ENCODE results near the gene NBPF14.
"Not testable (repeated sequence)": the region's sequence is repeated elsewhere in the genome, so short reads cannot be mapped to it uniquely, and the experiment has no call there.

The NBPF14 gene

GRCh38 chr1:148595911-148596310 is at the start of gene NBPF14:
TSS of gene NBPF14 (minus strand) at chr1:148596011. CDS start at chr1:148595717, 294 bp downstream.
- not testable (repeated sequence) for DNase-seq (ENCODE audit: low read depth in 3 of 3, low spot score in 1 of 3)

DNA sequence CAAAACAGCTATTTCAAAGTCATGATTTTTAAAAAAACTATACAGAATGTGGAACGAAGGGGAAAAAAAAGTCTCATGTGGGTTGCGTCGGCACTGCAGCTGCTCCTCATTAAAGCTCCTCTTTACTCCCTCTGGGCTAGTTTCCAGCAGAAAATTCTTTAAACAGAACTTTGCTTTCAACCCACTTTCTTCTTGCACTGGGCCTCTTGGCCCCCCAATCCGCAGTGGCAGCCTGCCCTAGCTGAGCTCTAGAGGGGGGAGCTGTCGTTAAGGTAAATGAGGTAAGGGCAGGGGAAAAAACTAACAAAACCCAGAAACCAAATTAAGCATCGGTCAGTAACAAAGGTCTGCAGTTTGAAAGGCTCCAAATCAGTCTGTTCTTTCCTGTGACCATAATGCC is 29.6 kb upstream of the NBPF14 start:
- not testable (repeated sequence) for DNase-seq (ENCODE audit: low read depth in 3 of 3, low spot score in 1 of 3)

DNA sequence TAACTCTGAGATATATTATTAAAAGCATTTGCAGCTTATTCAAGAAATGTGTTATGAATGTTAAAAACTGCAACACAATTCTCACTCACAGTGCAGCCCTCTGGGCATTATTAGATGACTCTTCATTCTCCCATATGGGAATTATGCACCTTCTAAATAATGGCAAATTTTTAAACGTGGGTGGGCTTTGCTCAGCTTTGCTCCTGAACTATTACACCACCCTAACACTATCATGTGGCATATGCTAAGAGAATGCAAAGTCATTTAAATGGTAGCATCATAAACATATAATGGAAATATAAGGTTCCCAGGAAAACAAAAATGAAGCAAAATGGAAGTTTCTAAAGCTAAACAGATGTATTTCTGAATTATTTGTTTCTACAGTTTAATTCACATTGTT is 22.4 kb upstream of the NBPF14 start:
- DNase-seq (ENCODE audit: low read depth in 3 of 3, low spot score in 1 of 3), result not testable (repeated sequence)

DNA sequence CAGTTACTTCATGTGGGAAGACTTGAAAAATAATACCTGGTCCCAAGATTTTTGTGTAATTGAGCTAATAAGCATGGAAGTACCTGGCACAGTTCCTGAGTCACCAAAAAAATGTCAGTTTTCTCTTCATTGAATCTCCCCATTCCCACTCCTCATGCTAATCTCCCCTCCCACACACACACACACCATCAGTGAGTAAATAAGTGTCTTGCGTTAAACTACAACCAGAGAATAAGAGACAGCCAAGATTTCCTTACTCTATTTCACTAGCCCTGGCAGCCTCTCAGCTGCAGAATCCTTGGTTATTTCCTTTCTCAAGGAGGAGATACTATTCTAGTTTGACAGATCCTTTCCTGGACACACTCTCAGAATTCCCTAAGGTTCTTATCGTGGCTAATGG is 9.5 kb upstream of the NBPF14 start:
- DNase-seq (ENCODE audit: low read depth in 3 of 3, low spot score in 1 of 3), result not testable (repeated sequence)

- not testable (repeated sequence) for DNase-seq (ENCODE audit: low read depth in 3 of 3, low spot score in 1 of 3)
These were observed 451 bp downstream of the NBPF14 start for GRCh38 chr1:148595360-148595759.

GRCh38 chr1:148591098-148591497 is 4.7 kb downstream of the NBPF14 start:
- DNase-seq (ENCODE audit: low read depth in 3 of 3, low spot score in 1 of 3), result not testable (repeated sequence)

GRCh38 chr1:148532158-148532557 is 63.7 kb downstream of the NBPF14 start:
- not testable (repeated sequence) for DNase-seq (ENCODE audit: low read depth in 3 of 3, low spot score in 1 of 3)

GRCh38 chr1:148529101-148529567 is 66.7 kb downstream of the NBPF14 start:
- peak; percentile 21 to 64 (median 45) for DNase-seq (ENCODE audit: low read depth in 3 of 3, low spot score in 1 of 3)

DNA sequence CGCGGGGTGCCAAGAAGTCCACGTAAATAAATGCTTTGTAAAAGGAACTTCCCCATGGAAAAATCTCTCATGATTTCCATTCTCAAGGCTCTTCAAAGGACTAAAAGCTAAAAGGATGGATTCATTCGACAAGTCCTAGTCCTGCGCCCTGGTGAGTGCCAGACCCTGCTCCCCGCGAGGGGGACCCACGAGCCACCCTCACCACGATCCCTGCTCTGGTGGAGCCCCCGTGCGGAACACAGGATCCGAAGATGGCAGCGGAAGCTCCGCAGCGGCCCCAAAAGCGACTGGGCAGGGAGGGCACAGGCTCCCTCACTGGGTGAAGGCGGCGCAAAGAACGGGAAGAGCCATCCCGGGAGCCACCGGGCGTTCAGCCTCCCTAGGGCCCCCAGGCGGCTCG is 67.2 kb downstream of the NBPF14 start:
- DNase-seq (ENCODE audit: low read depth in 3 of 3, low spot score in 1 of 3), result not testable (repeated sequence)

DNA sequence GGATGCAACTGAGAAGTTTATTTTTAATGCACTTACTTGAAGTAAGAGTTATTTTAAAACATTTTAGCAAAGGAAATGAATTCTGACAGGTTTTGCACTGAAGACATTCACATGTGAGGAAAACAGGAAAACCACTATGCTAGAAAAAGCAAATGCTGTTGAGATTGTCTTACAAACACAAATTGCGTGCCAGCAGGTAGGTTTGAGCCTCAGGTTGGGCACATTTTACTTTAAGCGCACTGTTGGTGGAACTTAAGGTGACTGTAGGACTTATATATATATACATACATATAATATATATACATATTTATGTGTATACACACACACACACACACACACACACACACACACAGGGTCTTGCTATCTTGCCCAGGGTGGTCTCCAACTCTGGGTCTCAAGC is 69.2 kb downstream of the NBPF14 start:
- not testable (repeated sequence) for DNase-seq (ENCODE audit: low read depth in 3 of 3, low spot score in 1 of 3)

- not testable (repeated sequence) for DNase-seq (ENCODE audit: low read depth in 3 of 3, low spot score in 1 of 3)
These were observed 72.3 kb downstream of the NBPF14 start for GRCh38 chr1:148523205-148524144.

- DNase-seq (ENCODE audit: low read depth in 3 of 3, low spot score in 1 of 3), result peak; percentile 75
These were observed 73.1 kb downstream of the NBPF14 start for GRCh38 chr1:148522561-148523204.

- DNase-seq (ENCODE audit: low read depth in 3 of 3, low spot score in 1 of 3), result peak; percentile 56 to 65 (median 61)
These were observed 73.7 kb downstream of the NBPF14 start for GRCh38 chr1:148522072-148522471.

GRCh38 chr1:148514310-148514709 is 81.5 kb downstream of the NBPF14 start:
- not testable (repeated sequence) for DNase-seq (ENCODE audit: low read depth in 3 of 3, low spot score in 1 of 3)

DNA sequence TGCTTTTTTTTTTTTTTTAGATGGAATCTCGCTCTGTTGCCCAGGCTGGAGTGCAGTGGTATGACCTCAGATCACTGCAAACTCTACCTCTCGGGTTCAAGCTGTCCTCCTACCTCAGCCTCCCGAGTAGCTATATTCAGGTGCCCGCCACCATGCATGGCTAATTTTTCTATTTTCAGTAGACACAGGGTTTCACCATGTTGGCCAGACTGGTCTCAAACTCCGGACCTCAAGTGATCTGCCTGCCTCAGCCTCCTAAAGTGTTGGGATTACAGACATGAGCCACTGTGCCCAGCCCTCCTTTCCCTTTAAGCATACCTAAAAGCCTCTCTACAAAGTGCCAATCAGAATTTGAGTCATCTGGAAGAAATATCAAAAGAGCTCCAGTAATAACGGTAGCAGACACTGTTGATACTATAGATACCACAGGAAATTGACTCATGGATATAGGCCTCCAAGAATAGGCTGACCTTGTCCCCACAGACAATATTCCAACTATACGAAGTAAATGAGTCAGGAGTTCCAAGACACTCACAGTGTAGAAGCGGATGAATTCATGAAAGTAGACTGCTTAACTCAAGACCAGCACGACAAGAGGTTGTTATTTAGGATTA is 83.1 kb downstream of the NBPF14 start:
- not testable (repeated sequence) for DNase-seq (ENCODE audit: low read depth in 3 of 3, low spot score in 1 of 3)

DNA sequence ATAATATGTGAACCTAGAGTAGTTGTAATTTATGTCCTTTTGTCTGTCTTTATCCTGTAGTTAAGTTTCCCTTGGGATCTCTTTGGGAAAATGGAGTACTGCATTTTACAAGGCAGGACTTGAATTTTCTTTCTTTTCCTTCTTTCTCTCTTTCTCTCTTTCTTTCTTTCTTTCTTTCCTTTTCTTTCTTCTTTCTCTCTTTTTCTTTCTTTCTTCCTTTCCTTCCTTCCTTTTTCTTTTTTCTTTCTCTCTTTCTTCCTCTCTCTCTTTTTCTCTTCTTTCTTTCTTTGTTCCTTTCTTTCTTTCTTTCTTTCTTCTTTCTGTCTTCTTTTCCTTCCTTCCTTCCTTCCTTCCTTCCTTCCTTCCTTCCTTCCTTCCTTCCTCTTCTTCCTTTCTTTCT is 101.9 kb downstream of the NBPF14 start:
- DNase-seq (ENCODE audit: low read depth in 3 of 3, low spot score in 1 of 3), result not testable (repeated sequence)

DNA sequence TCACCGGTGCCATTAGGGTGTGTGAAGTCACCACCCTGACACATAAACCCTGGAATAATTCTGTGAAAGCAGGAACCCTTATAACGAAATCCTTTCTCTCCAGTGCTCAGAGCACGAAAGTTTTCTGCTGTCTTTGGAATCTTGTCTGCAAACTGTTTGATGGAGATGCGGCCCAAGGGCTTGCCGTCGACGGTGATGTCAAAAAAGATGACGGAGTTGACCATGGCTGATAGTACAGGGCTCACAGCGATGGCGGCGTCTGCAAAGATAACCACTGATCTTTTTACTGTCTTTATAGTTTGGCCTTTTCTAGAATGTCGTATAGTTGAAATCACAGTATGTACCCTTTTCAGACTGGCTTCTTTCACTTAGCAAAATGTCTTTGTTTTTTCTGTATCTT is 112.8 kb downstream of the NBPF14 start, which contains the start of gene PPIAL4G:
Gene PPIAL4G, minus strand, starts transcription at position 274 of the 400 bp plus-strand sequence. Its CDS starts 50 bp downstream, at position 224.
- not testable (repeated sequence) for DNase-seq (ENCODE audit: low read depth in 3 of 3, low spot score in 1 of 3)
